ENCODE measurements around the gene IFNL3.

GRCh38 chr19:39251081-39251480 lies 6.3 kb upstream of the IFNL3 start:
- TF ChIP-seq EGR1 (IDR thresholded peaks at IDR 0.05; ENCODE audit: low read depth in 2 of 2): no peak
- TF ChIP-seq CTCF (IDR thresholded peaks at IDR 0.05; ENCODE audit: low read depth, low read length, missing input control): no peak
- TF ChIP-seq MAX (IDR thresholded peaks at IDR 0.05): no peak
- no peak for TF ChIP-seq TAF1 (conservative IDR thresholded peaks at IDR 0.05)
- TF ChIP-seq NR2F2 (IDR thresholded peaks at IDR 0.05): no peak
